HCT116 (cell line): ENCODE data around the gene IZUMO1R.

Experiments
- CBX3 ChIP-seq: IDR thresholded peaks from 2 replicates; pipeline ENCODE4 v1.6.1; 2012; ENCODE audit warnings: low read depth
- CEBPB ChIP-seq: IDR thresholded peaks from 2 replicates; pipeline ENCODE4 v1.6.1; 2012; ENCODE audit warnings: low read depth
- EGR1 ChIP-seq: IDR thresholded peaks from 2 replicates; pipeline ENCODE4 v1.6.1; 2012; ENCODE audit warnings: low read depth
- EZH2 ChIP-seq: fragments of 200-600 bp; sonication (generic); IDR thresholded peaks from 2 replicates; pipeline ENCODE4 v1.6.1; 2017; ENCODE audit warnings: antibody characterized with exemption, mixed run types
- EZH2phosphoT487 ChIP-seq: fragments of 200-600 bp; IDR thresholded peaks from 2 replicates; pipeline ENCODE4 v1.6.1; 2018; ENCODE audit warnings: antibody characterized with exemption, borderline replicate concordance
- POLR2A ChIP-seq: IDR thresholded peaks from 2 replicates; pipeline ENCODE4 v1.7.0; 2011; ENCODE audit warnings: borderline replicate concordance; ENCODE audit not compliant: insufficient read depth, insufficient read length; ENCODE audit errors: extremely low read depth
- POLR2AphosphoS5 ChIP-seq: IDR thresholded peaks from 2 replicates; pipeline ENCODE4 v1.6.1; 2011; ENCODE audit warnings: mild to moderate bottlenecking, low read depth, low read length, moderate library complexity
- RAD21 ChIP-seq: IDR thresholded peaks from 2 replicates; pipeline ENCODE4 v1.6.1; 2012; ENCODE audit warnings: low read depth, mild to moderate bottlenecking
- REST ChIP-seq: IDR thresholded peaks from 2 replicates; pipeline ENCODE4 v1.6.1; 2012; ENCODE audit warnings: low read depth
- TCF7L2 ChIP-seq: IDR thresholded peaks from 2 replicates; pipeline ENCODE4 v1.7.0; 2011; ENCODE audit warnings: borderline replicate concordance, inconsistent platforms; ENCODE audit not compliant: insufficient read depth, insufficient read length; ENCODE audit errors: extremely low read depth
- ZFX ChIP-seq: fragments of 450-650 bp; IDR thresholded peaks from 2 replicates; pipeline ENCODE4 v1.6.1; 2017
- ZNF274 ChIP-seq: fragments of 200-500 bp; sonication (Bioruptor generic); IDR thresholded peaks from 2 replicates; pipeline ENCODE4 v1.6.1; 2014; ENCODE audit warnings: mild to moderate bottlenecking, low read depth, low read length, inconsistent platforms
- TF ChIP-seq, protein P1 (sequence below): IDR thresholded peaks from 2 replicates; pipeline ENCODE4 v1.6.1; 2012
- TF ChIP-seq, protein P2 (sequence below), 3 experiments: fragments of 200-600 bp in 1 of 3; sonication (generic) in 1 of 3; IDR thresholded peaks in 2 of 3; conservative IDR thresholded peaks in 1 of 3; 2 replicates each; pipeline ENCODE4 v1.5.1; 2012 to 2017; ENCODE audit warnings: low read depth in 2 of 3, low read length in 2 of 3, antibody characterized with exemption in 1 of 3, borderline replicate concordance in 1 of 3, control low read depth in 1 of 3, mild to moderate bottlenecking in 1 of 3, mixed read lengths in 1 of 3, mixed run types in 1 of 3, moderate library complexity in 1 of 3; ENCODE audit not compliant: insufficient read depth in 1 of 3

DNA sequence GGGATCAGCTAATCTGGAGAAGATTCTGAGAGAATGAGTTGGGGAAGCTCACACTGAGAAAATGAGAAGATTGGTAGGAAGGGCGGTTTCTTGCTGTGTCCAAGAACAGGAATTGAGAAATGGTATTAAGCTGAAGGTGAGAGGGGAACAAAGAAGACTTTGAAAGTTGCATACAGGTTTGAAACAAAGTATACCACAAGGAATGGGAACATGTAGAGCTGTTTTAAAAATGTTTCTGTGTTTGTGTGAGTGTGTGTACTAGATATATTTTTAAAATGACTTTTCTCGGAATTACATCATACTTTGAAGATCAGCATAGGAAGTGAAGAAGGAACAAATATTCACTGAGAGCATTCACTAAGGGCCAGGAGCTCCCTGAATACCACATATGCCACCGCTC is 24.4 kb upstream of the IZUMO1R start:
- TF ChIP-seq, protein P1, sequence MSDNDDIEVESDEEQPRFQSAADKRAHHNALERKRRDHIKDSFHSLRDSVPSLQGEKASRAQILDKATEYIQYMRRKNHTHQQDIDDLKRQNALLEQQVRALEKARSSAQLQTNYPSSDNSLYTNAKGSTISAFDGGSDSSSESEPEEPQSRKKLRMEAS = no peak
- no peak for TF ChIP-seq RAD21
- TF ChIP-seq TCF7L2 = no peak
- no peak for TF ChIP-seq POLR2AphosphoS5
- TF ChIP-seq, protein P2, sequence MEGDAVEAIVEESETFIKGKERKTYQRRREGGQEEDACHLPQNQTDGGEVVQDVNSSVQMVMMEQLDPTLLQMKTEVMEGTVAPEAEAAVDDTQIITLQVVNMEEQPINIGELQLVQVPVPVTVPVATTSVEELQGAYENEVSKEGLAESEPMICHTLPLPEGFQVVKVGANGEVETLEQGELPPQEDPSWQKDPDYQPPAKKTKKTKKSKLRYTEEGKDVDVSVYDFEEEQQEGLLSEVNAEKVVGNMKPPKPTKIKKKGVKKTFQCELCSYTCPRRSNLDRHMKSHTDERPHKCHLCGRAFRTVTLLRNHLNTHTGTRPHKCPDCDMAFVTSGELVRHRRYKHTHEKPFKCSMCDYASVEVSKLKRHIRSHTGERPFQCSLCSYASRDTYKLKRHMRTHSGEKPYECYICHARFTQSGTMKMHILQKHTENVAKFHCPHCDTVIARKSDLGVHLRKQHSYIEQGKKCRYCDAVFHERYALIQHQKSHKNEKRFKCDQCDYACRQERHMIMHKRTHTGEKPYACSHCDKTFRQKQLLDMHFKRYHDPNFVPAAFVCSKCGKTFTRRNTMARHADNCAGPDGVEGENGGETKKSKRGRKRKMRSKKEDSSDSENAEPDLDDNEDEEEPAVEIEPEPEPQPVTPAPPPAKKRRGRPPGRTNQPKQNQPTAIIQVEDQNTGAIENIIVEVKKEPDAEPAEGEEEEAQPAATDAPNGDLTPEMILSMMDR (IDR thresholded peaks at IDR 0.05 in 2 of 3, conservative IDR thresholded peaks at IDR 0.05 in 1 of 3; ENCODE audit: borderline replicate concordance in 1 of 3, insufficient read depth in 1 of 3, low read depth in 2 of 3, low read length in 2 of 3) = no peak
- no peak for TF ChIP-seq POLR2A
- no peak for TF ChIP-seq REST
- no peak for TF ChIP-seq ZFX
- no peak for TF ChIP-seq CEBPB
- no peak for TF ChIP-seq EGR1
- TF ChIP-seq EZH2 = no peak
- TF ChIP-seq CBX3 = no peak
- TF ChIP-seq EZH2phosphoT487 = no peak
- no peak for TF ChIP-seq ZNF274
